A549 (cell line): ENCODE measurements around the gene ADORA3. TPM values are rescaled to one million over a fixed set of nuclear protein-coding genes. Genes with fewer than 3 reads are reported as not detected.

Experiments
- ATAC-seq, 2 experiments: fragments of 200-7000 bp in 1 of 2; fragments of >200 bp in 1 of 2; cut with Nextera tagmentation in 1 of 2; cut with Tn5 transposase in 1 of 2; 3 replicates each; pipeline versions ENCODE4 v1.8.0 to v1.9.1; 2018 to 2020; ENCODE audit warnings: mild to moderate bottlenecking in 1 of 2, moderate library complexity in 1 of 2
- CTCF ChIA-PET: fragments of 300-600 bp; sonication (Branson Sonifier 250); formaldehyde crosslinking; extraction: SDS; loops from one replicate; lab custom pipeline; 2021; ENCODE audit warnings: antibody characterized with exemption, inconsistent platforms; lab: Yijun Ruan, JAX
- POLR2A ChIA-PET: fragments of 350-600 bp; formaldehyde crosslinking; extraction: SDS; loops from one replicate; lab custom pipeline; 2021; ENCODE audit warnings: antibody characterized with exemption, inconsistent platforms; lab: Yijun Ruan, JAX
- DNase-seq, 2 experiments: peaks; one replicate each; pipeline versions ENCODE4 v3.0.0 to v3.0.0-alpha.2; 2011 to 2016; ENCODE audit warnings: low read depth in 1 of 2, low spot score in 1 of 2
- FAIRE-seq: peaks from 2 replicates; lab custom pipeline; 2011; peaks lifted over from hg19 to GRCh38; lab: Jason Lieb, UNC
- H3K27ac ChIP-seq, 2 experiments: fragments of >200 bp; sonication (Bioruptor Twin); formaldehyde crosslinking; 3 replicates each; pipeline ENCODE4 v1.5.1; 2016 to 2017
- H3K4me1 ChIP-seq: fragments of >200 bp; sonication (Bioruptor Twin); formaldehyde crosslinking; 3 replicates; pipeline ENCODE4 v1.6.1; 2016
- H3K4me2 ChIP-seq: fragments of >200 bp; sonication (Bioruptor Twin); formaldehyde crosslinking; 3 replicates; pipeline ENCODE4 v1.6.1; 2016
- H3K4me3 ChIP-seq: fragments of >200 bp; sonication (Bioruptor Twin); formaldehyde crosslinking; 3 replicates; pipeline ENCODE4 v1.5.1; 2016
- H3K9me3 ChIP-seq: fragments of >200 bp; sonication (Bioruptor Twin); formaldehyde crosslinking; 3 replicates; pipeline ENCODE4 v1.6.1; 2016
- BCL3 ChIP-seq: fragments of >200 bp; sonication (Bioruptor Twin); formaldehyde crosslinking; IDR thresholded peaks from 3 replicates; pipeline ENCODE4 v1.6.1; 2016
- JUNB ChIP-seq: fragments of >200 bp; sonication (Bioruptor Twin); formaldehyde crosslinking; IDR thresholded peaks from 2 replicates; pipeline ENCODE4 v1.6.1; 2016
- KDM5A ChIP-seq: fragments of 200-600 bp; sonication (generic); IDR thresholded peaks from 2 replicates; pipeline ENCODE4 v1.6.1; 2016; ENCODE audit warnings: antibody characterized with exemption, mild to moderate bottlenecking
- RAD21 ChIP-seq, 2 experiments: fragments of >200 bp in 1 of 2; sonication (Bioruptor Twin) in 1 of 2; formaldehyde crosslinking in 1 of 2; IDR thresholded peaks in 1 of 2; conservative IDR thresholded peaks in 1 of 2; 2 replicates in 1 of 2; 3 replicates in 1 of 2; pipeline ENCODE4 v1.6.1; 2012 to 2018; ENCODE audit warnings: inconsistent platforms in 1 of 2
- TFCP2L1 ChIP-seq: fragments of 250-450 bp; sonication (Bioruptor Pico); IDR thresholded peaks from 2 replicates; pipeline ENCODE4 v1.5.0; 2021; ENCODE audit warnings: mild to moderate bottlenecking
- WGBS: methylation state at CpG from one replicate; pipeline ENCODE4 v1.1.6; 2017; ENCODE audit errors: missing lambda C conversion rate; 5-methylcytosine and 5-hydroxymethylcytosine counted together
- polyA plus RNA-seq, 4 experiments: library from polyadenylated mRNA; depleted of rRNA in 3 of 4; stranded (reverse); fragments of >200 nt; fragmentation: RNase III in 1 of 4; extraction: RNeasy Plus Mini Kit Qiagen cat#74134 plus additional on column Dnase treatment in 1 of 4; gene quantifications; 2 replicates in 3 of 4; 3 replicates in 1 of 4; pipeline ENCODE4 v1.2.3, GENCODE V29; 2011 to 2017
- small RNA-seq, 6 experiments: library from RNA; depleted of rRNA; stranded (forward); fragments of <200 nt; gene quantifications; one replicate each; pipeline ENCODE3, GENCODE V24; 2012

ADORA3 gene
- polyA plus RNA-seq, 2 of the 4 experiments (the other 2 are of a cell fraction): not detected

GRCh38 chr1:111449703-111450017 is 53.8 kb downstream of the ADORA3 start:
- H3K4me3 ChIP-seq: peak overlapping the region; percentile 88
- POLR2A ChIA-PET: no interaction called here
- 1% methylated on average over 8 of the region's 8 CpGs for WGBS
- CTCF ChIA-PET: no interaction called here
- FAIRE-seq (no peak), ATAC-seq (no peak), DNase-seq (no peak)
- TF ChIP-seq BCL3 (no peak), JUNB (no peak), RAD21 (conservative IDR thresholded peaks at IDR 0.05 in 1 of 2, IDR thresholded peaks at IDR 0.05 in 1 of 2) (no peak), TFCP2L1 (CRISPR knock-in tag) (no peak), KDM5A (peak; percentile 24; the same call in 1 of the 2 replicates)
- peak overlapping the region; percentile 84 to 96 for H3K27ac ChIP-seq
- peaks cover 23% of the 10 kb centered on the region for H3K4me1 ChIP-seq
- no peaks in the 10 kb centered on the region for H3K9me3 ChIP-seq
- peak overlapping the region; percentile 89 for H3K4me2 ChIP-seq

Small RNA genes lying within 50 kb of the gene (small RNA-seq; reads per million reads assigned to genes)
- gene RNU6-792P: 0 to 37.9 (median 0.99) reads per million in 6 experiments

Other genes with a start within 250 kb of the ADORA3 start
- gene CHIA, start 212.8 kb downstream of the ADORA3 start, polyA plus RNA-seq (2011; rRNA removed): not detected in 2 replicates
- not detected in 3 replicates for gene CHIA, start 212.8 kb downstream of the ADORA3 start, polyA plus RNA-seq (2017; fragmentation: RNase III; extraction: RNeasy Plus Mini Kit Qiagen cat#74134 plus additional on column Dnase treatment)
- gene OVGP1, start 75.9 kb downstream of the ADORA3 start, polyA plus RNA-seq (2011; rRNA removed): 2.1 and 3.3 TPM in 2 replicates
- gene OVGP1, start 75.9 kb downstream of the ADORA3 start, polyA plus RNA-seq (2017; fragmentation: RNase III; extraction: RNeasy Plus Mini Kit Qiagen cat#74134 plus additional on column Dnase treatment): 0.29 to 0.55 TPM (median 0.52 TPM) in 3 replicates
- gene WDR77, start 54.4 kb downstream of the ADORA3 start, polyA plus RNA-seq (2011; rRNA removed): 122 and 157 TPM in 2 replicates
- 53.0 to 60.0 TPM (median 53.8 TPM) in 3 replicates for gene WDR77, start 54.4 kb downstream of the ADORA3 start, polyA plus RNA-seq (2017; fragmentation: RNase III; extraction: RNeasy Plus Mini Kit Qiagen cat#74134 plus additional on column Dnase treatment)
- 300 TPM in 2 replicates for gene ATP5PB, start 54.2 kb downstream of the ADORA3 start, polyA plus RNA-seq (2011; rRNA removed)
- gene ATP5PB, start 54.2 kb downstream of the ADORA3 start, polyA plus RNA-seq (2017; fragmentation: RNase III; extraction: RNeasy Plus Mini Kit Qiagen cat#74134 plus additional on column Dnase treatment): 261 to 328 TPM (median 275 TPM) in 3 replicates
- gene C1orf162, start 29.6 kb downstream of the ADORA3 start, polyA plus RNA-seq (2011; rRNA removed): 0.28 and 0.46 TPM in 2 replicates
- 0.16 to 0.17 TPM (median 0.17 TPM) in 3 replicates for gene C1orf162, start 29.6 kb downstream of the ADORA3 start, polyA plus RNA-seq (2017; fragmentation: RNase III; extraction: RNeasy Plus Mini Kit Qiagen cat#74134 plus additional on column Dnase treatment)
- gene TMIGD3, start within 50 bp of the ADORA3 start, polyA plus RNA-seq (2011; rRNA removed): not detected in 2 replicates
- not detected in 3 replicates for gene TMIGD3, start within 50 bp of the ADORA3 start, polyA plus RNA-seq (2017; fragmentation: RNase III; extraction: RNeasy Plus Mini Kit Qiagen cat#74134 plus additional on column Dnase treatment)
- 32.8 and 39.8 TPM in 2 replicates for gene RAP1A, start 116.2 kb upstream of the ADORA3 start, polyA plus RNA-seq (2011; rRNA removed)
- 33.4 to 37.3 TPM (median 37.1 TPM) in 3 replicates for gene RAP1A, start 116.2 kb upstream of the ADORA3 start, polyA plus RNA-seq (2017; fragmentation: RNase III; extraction: RNeasy Plus Mini Kit Qiagen cat#74134 plus additional on column Dnase treatment)
- 1.2 TPM in 2 replicates for gene INKA2, start 235.8 kb upstream of the ADORA3 start, polyA plus RNA-seq (2011; rRNA removed)
- 1.3 to 2.1 TPM (median 1.8 TPM) in 3 replicates for gene INKA2, start 235.8 kb upstream of the ADORA3 start, polyA plus RNA-seq (2017; fragmentation: RNase III; extraction: RNeasy Plus Mini Kit Qiagen cat#74134 plus additional on column Dnase treatment)